ENCODE results near the gene ABLIM3. TPM values are rescaled to one million over a fixed set of nuclear protein-coding genes. Genes with fewer than 3 reads are reported as not detected.
A peak's percentile ranks its signal among the peaks of the same experiment; 100 is the strongest.

The ABLIM3 gene
- total and polyA plus RNA-seq, 12 donors, result 53.6 to 189 (median 103) TPM

DNA sequence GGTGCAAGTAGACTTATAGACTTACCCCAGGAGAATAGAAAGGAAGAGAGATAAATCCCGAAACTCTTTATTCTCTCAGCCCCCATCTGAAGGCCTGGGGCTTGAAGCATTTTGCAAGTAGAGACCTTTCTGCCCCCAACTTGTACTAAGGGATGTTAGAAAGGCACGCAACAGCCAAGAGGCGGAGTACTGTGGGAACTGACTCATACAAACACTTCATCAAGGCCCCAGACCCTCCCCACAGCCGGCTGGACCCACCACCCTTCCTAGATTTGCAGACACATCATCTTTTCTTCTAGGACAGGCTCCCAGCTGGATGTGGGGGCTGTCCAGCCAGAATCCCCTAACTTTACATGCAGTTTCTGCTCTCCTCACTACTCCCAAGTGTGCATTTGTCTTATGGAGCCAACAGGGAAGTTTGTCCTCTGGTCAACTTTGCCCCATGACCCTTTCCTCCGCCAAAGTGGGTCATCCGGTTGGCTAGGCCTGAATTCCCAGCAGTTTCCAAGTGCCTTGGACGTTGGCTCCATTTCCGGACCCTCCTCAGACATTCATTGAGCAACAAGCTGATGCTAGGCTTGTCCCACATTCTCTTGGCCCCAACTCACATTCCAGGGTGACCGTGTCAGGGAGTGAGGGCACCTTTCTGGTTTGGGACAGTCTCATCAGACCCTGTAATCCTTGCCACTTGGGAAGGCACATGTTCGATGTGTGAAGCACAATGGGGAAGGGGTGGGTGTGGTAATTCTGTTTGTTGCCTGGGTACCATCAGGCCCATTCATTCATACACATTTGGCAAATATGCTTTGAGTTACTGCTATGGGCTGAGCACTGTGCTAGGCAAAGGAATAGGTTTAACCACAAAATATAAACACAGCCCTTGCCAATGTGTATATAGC, 64.6 kb downstream of the ABLIM3 start:
- ATAC-seq (peak; percentile 20 to 77 (median 49)), DNase-seq (peak; percentile 33 to 50)
- H3K27ac ChIP-seq, result peak overlapping the region in 7 of 10 donors; percentile 33 to 74 (median 55)
- H3K27me3 ChIP-seq, result no peaks in the 10 kb centered on the region
- H3K36me3 ChIP-seq, result peaks cover 0 to 86% (median 29%) of the 10 kb centered on the region in 9 donors
- intact Hi-C loops (cut with DNase I), result no loop called here
- no peak for TF ChIP-seq CTCF (IDR thresholded peaks at IDR 0.05)
- 58 to 69% methylated on average over 10 of the region's 10 CpGs for WGBS, 2 donors
- no peak overlapping the region for H3K4me3 ChIP-seq
- no peaks in the 10 kb centered on the region for H3K9me3 ChIP-seq
- peaks cover 18 to 59% (median 48%) of the 10 kb centered on the region in 9 donors for H3K4me1 ChIP-seq

DNA sequence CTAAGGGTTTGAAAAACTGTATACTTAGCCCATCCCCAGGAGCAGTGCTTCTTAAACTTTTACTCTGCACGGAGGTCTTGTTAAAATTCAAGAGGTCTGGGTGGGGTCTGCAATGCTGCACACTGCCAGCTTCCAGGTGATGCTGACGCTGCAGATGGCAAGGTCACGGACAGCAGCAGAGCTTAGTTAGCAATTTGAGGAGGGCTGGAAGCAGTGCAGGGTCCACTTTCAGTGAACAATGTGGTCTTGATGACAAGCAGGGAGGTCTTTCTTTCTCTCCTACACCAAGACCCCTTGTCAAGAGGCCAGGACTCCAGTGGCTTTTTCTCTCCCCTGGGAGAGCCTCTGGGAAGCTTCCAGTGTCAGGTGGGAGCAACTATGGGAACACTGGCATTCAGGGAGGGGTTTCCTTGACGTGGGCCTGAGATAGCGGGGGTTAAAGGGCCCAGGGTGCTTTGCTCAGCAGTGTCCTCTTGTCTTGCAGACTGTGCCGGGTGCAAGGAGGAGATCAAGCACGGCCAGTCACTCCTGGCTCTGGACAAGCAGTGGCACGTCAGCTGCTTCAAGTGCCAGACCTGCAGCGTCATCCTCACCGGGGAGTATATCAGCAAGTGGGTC, 65.3 kb downstream of the ABLIM3 start:
- DNase-seq, result peak; percentile 6 to 35
- Histone ChIP-seq H3K4me3 (no peak overlapping the region), H3K36me3 (peaks cover 0 to 86% (median 22%) of the 10 kb centered on the region in 9 donors), H3K4me1 (peaks cover 18 to 56% (median 43%) of the 10 kb centered on the region in 9 donors), H3K9me3 (no peaks in the 10 kb centered on the region), H3K27ac (peak overlapping the region in 8 of 10 donors; percentile 33 to 74 (median 51)), H3K27me3 (no peaks in the 10 kb centered on the region)
- WGBS, 2 donors, result 58% methylated on average over 10 of the region's 10 CpGs
- no peak for TF ChIP-seq CTCF (IDR thresholded peaks at IDR 0.05)
- intact Hi-C loops (cut with DNase I), result no loop called here
- peak in 7 of 8 donors; percentile 17 to 66 (median 33) for ATAC-seq

DNA sequence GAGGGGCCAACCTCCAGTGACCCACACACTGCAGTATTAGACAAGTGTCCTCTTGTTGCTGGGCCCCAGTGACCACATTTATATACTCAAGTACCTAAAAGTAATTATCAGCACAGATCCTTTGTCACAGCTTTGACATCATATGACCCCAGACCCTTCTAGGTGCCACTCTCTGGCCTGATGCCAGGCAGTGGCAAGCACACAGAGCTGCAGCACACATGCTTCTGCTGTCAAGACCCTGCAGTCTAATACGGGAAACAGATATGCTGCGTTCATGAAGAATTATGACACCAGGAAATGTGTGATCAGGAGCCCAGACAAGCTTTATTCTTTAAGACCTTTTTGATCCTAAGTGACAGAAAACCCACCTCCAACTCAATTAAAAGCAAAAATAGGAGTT, 66.5 kb downstream of the ABLIM3 start:
- peaks cover 0 to 85% (median 11%) of the 10 kb centered on the region in 9 donors for H3K36me3 ChIP-seq
- WGBS, 2 donors, result 28 to 38% methylated on average over 2 of the region's 2 CpGs
- no peak for TF ChIP-seq CTCF (IDR thresholded peaks at IDR 0.05)

DNA sequence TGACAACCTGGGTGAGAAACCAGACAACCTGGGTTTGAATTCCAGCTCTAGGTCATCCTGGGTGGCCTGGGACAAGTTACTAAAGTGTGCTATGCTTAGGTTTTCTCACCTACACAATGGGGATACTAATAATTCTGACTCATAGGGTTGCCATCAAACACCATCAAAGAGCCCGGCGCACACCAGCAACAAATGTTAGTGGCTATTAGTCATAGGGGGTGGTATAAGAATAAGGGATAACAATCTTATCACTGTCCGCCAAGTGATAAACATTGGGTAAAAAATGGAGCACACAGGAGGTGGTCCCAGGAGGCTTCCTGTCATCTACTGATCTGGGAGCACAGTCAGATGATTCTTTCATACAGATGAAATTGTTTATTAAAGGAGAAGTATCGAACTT, 68.9 kb downstream of the ABLIM3 start:
- ATAC-seq (no peak), DNase-seq (peak in 1 of 2 donors; percentile 1)
- Histone ChIP-seq H3K4me1 (peaks cover 15 to 55% (median 43%) of the 10 kb centered on the region in 9 donors), H3K4me3 (no peak overlapping the region), H3K27ac (no peak overlapping the region), H3K9me3 (no peaks in the 10 kb centered on the region), H3K27me3 (no peaks in the 10 kb centered on the region), H3K36me3 (peaks cover 0 to 75% (median 5%) of the 10 kb centered on the region in 9 donors)
- WGBS, 2 donors, result 92 to 93% methylated on average over 4 of the region's 4 CpGs
- intact Hi-C loops (cut with DNase I), result no loop called here
- TF ChIP-seq CTCF (IDR thresholded peaks at IDR 0.05), result no peak

More for the DNA sequence above, 66.5 kb downstream of the ABLIM3 start:
- H3K27ac ChIP-seq, result peak overlapping the region in 3 of 10 donors; percentile 21 to 49 (median 34)
- H3K27me3 ChIP-seq, result no peaks in the 10 kb centered on the region
- peak in 1 of 2 donors; percentile 2 for DNase-seq
- intact Hi-C loops (cut with DNase I), result no loop called here
- no peak for ATAC-seq
- H3K9me3 ChIP-seq, result no peaks in the 10 kb centered on the region
- H3K4me3 ChIP-seq, result no peak overlapping the region
- peaks cover 18 to 61% (median 44%) of the 10 kb centered on the region in 9 donors for H3K4me1 ChIP-seq
